Measurements from ENCODE around the gene MOB4. TPM values are rescaled to one million over a fixed set of nuclear protein-coding genes. Genes with fewer than 3 reads are reported as not detected.

Gene MOB4
- total RNA-seq, 1 donor from 2014 or later = 31.0 TPM

- Mint-ChIP-seq H3K4me3 (ENCODE audit: unreplicated experiment) (no peak overlapping the region), H3K9me3 (ENCODE audit: unreplicated experiment) (no peaks in the 10 kb centered on the region), H3K27me3 (ENCODE audit: unreplicated experiment) (no peaks in the 10 kb centered on the region), H3K4me1 (ENCODE audit: unreplicated experiment) (peaks cover 2% of the 10 kb centered on the region), H3K27ac (ENCODE audit: unreplicated experiment) (no peak overlapping the region), H3K36me3 (ENCODE audit: low read depth, unreplicated experiment) (peaks cover 44% of the 10 kb centered on the region)
- no peak for DNase-seq (ENCODE audit: low spot score)
- no peak for TF ChIP-seq CTCF (IDR thresholded peaks at IDR 0.05; ENCODE audit: unreplicated experiment)
Observed at GRCh38 chr2:197600306-197600705, 84.4 kb downstream of the MOB4 start.

- Mint-ChIP-seq H3K4me3 (ENCODE audit: unreplicated experiment) (no peak overlapping the region), H3K36me3 (ENCODE audit: low read depth, unreplicated experiment) (peaks cover 41% of the 10 kb centered on the region), H3K27ac (ENCODE audit: unreplicated experiment) (no peak overlapping the region), H3K9me3 (ENCODE audit: unreplicated experiment) (no peaks in the 10 kb centered on the region), H3K27me3 (ENCODE audit: unreplicated experiment) (no peaks in the 10 kb centered on the region), H3K4me1 (ENCODE audit: unreplicated experiment) (peaks cover 2% of the 10 kb centered on the region)
- DNase-seq (ENCODE audit: low spot score) = no peak
- no peak for TF ChIP-seq CTCF (IDR thresholded peaks at IDR 0.05; ENCODE audit: unreplicated experiment)
Observed at GRCh38 chr2:197601726-197602125, 85.9 kb downstream of the MOB4 start.

Other genes starting within 250 kb of the MOB4 start
- 8.1 TPM for gene ANKRD44, start 205.3 kb upstream of the MOB4 start, total RNA-seq (ENCODE audit: unreplicated experiment)
- gene SF3B1, start 81.0 kb upstream of the MOB4 start, total RNA-seq (ENCODE audit: unreplicated experiment) = 401 TPM
- 22.1 TPM for gene COQ10B, start 62.5 kb upstream of the MOB4 start, total RNA-seq (ENCODE audit: unreplicated experiment)
- 212 TPM for gene HSPD1, start 16.2 kb upstream of the MOB4 start, total RNA-seq (ENCODE audit: unreplicated experiment)
- gene HSPE1, start 15.7 kb upstream of the MOB4 start, total RNA-seq (ENCODE audit: unreplicated experiment) = 73.6 TPM
- 27.2 TPM for gene RFTN2, start 159.5 kb downstream of the MOB4 start, total RNA-seq (ENCODE audit: unreplicated experiment)
- gene MARS2, start 189.3 kb downstream of the MOB4 start, total RNA-seq (ENCODE audit: unreplicated experiment) = 13.5 TPM